A673 (cell line): ENCODE measurements around the gene LRRC27. TPM values are rescaled to one million over a fixed set of nuclear protein-coding genes. Genes with fewer than 3 reads are reported as not detected.

Experiments
- BruUV-seq: library from RNA; stranded (reverse); fragments of 400-500 nt; replicated peaks from 2 replicates; lab custom pipeline; 2021; lab: Mats Ljungman, UMichigan
- CTCF ChIA-PET: fragments of 300-600 bp; sonication (Branson Sonifier 250); formaldehyde crosslinking; loops from one replicate; lab custom pipeline; 2022; ENCODE audit warnings: antibody characterized with exemption; lab: Charles Lee
- POLR2A ChIA-PET: fragments of 300-600 bp; sonication (Branson Sonifier 250); formaldehyde crosslinking; loops from one replicate; lab custom pipeline; 2022; ENCODE audit warnings: antibody characterized with exemption; ENCODE audit not compliant: low non-redundant PET; lab: Charles Lee
- DNase-seq: peaks from one replicate; pipeline ENCODE4 v3.0.0-alpha.2; 2015; ENCODE audit warnings: low spot score
- H3K27ac ChIP-seq: fragments of 200-600 bp; sonication (generic); 2 replicates; pipeline ENCODE4 v1.5.1; 2016; ENCODE audit warnings: mixed run types, low read depth, mild to moderate bottlenecking, mixed read lengths, antibody characterized with exemption, low read length; ENCODE audit not compliant: poor library complexity, severe bottlenecking
- H3K27me3 ChIP-seq: fragments of 200-600 bp; sonication (generic); replicated peaks from 2 replicates; pipeline ENCODE4 v1.6.1; 2017; ENCODE audit warnings: mixed run types, low read depth, mild to moderate bottlenecking, mixed read lengths, antibody characterized with exemption, low read length; ENCODE audit not compliant: insufficient read depth, poor library complexity
- H3K36me3 ChIP-seq: fragments of 200-600 bp; sonication (generic); 2 replicates; pipeline ENCODE4 v1.6.1; 2016; ENCODE audit warnings: mixed run types, mild to moderate bottlenecking, mixed read lengths, antibody characterized with exemption, low read length; ENCODE audit not compliant: insufficient read depth, poor library complexity, severe bottlenecking
- H3K4me1 ChIP-seq: fragments of 200-600 bp; sonication (generic); 2 replicates; pipeline ENCODE4 v1.6.1; 2017; ENCODE audit warnings: mixed run types, mild to moderate bottlenecking, mixed read lengths, antibody characterized with exemption, low read length; ENCODE audit not compliant: insufficient read depth, poor library complexity, severe bottlenecking
- H3K4me3 ChIP-seq: fragments of 200-600 bp; sonication (generic); 2 replicates; pipeline ENCODE4 v1.5.1; 2016; ENCODE audit warnings: low read depth, mixed run types, mild to moderate bottlenecking, mixed read lengths, low read length; ENCODE audit not compliant: poor library complexity, severe bottlenecking
- H3K9me3 ChIP-seq: fragments of 200-600 bp; sonication (generic); 2 replicates; pipeline ENCODE4 v1.6.1; 2016; ENCODE audit warnings: mixed run types, low read depth, mild to moderate bottlenecking, mixed read lengths, antibody characterized with exemption, low read length; ENCODE audit not compliant: poor library complexity, severe bottlenecking
- EZH2 ChIP-seq: fragments of 200-600 bp; sonication (generic); IDR thresholded peaks from 2 replicates; pipeline ENCODE4 v1.6.1; 2017; ENCODE audit warnings: borderline replicate concordance, low read depth, mild to moderate bottlenecking, mixed read lengths, antibody characterized with exemption, low read length; ENCODE audit not compliant: poor library complexity, severe bottlenecking
- intact Hi-C: fragments of 100-400 bp; cut with micrococcal nuclease; formaldehyde crosslinking; loops from one replicate; pipeline ENCODE4 v1.10.0; 2022; ENCODE audit not compliant: unreplicated experiment
- total RNA-seq: library from RNA; stranded (reverse); gene quantifications from 2 replicates; pipeline ENCODE4 v1.2.3, GENCODE V29; 2021
- TF ChIP-seq, protein P1 (sequence below): fragments of 300-800, 200-600 bp; sonication (generic); conservative IDR thresholded peaks from 2 replicates; pipeline ENCODE4 v1.5.1; 2017; ENCODE audit warnings: low read depth, mild to moderate bottlenecking, antibody characterized with exemption, low read length, moderate library complexity, mixed read lengths

LRRC27 gene
- total RNA-seq, 1 experiment from 2014 or later = 11.5 TPM

DNA sequence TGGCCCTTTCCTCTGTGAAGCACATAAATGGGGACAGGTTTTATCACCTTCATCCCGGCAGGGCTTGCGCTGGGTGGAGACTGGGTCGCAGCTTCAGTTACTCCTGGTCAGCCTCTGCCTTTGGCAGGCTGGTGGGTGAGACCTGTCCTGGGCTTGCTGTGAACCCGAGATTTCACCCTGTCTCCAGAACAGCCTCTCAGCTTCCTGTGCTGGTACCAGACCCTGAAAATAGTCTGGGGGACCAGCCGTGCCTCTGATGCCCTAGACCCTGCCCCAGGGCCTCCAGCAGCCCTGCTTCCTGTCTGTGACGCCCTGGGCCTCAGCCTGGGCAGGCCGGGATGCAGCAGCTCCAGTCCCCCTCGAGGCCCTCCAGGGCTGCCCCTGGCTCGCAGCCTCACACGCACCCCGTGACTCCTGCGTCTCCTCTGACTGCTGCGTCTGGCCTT, 51.8 kb downstream of the LRRC27 start:
- intact Hi-C loops = no loop called here
- H3K36me3 ChIP-seq = no peaks in the 10 kb centered on the region
- no peaks in the 10 kb centered on the region for H3K27me3 ChIP-seq
- no peak for DNase-seq
- ChIA-PET POLR2A (no interaction called here), CTCF (no interaction called here)
- no peaks in the 10 kb centered on the region for H3K9me3 ChIP-seq
- TF ChIP-seq, protein P1, sequence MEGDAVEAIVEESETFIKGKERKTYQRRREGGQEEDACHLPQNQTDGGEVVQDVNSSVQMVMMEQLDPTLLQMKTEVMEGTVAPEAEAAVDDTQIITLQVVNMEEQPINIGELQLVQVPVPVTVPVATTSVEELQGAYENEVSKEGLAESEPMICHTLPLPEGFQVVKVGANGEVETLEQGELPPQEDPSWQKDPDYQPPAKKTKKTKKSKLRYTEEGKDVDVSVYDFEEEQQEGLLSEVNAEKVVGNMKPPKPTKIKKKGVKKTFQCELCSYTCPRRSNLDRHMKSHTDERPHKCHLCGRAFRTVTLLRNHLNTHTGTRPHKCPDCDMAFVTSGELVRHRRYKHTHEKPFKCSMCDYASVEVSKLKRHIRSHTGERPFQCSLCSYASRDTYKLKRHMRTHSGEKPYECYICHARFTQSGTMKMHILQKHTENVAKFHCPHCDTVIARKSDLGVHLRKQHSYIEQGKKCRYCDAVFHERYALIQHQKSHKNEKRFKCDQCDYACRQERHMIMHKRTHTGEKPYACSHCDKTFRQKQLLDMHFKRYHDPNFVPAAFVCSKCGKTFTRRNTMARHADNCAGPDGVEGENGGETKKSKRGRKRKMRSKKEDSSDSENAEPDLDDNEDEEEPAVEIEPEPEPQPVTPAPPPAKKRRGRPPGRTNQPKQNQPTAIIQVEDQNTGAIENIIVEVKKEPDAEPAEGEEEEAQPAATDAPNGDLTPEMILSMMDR = no peak
- TF ChIP-seq EZH2 = no peak
- H3K4me1 ChIP-seq = peaks cover 4% of the 10 kb centered on the region
- H3K27ac ChIP-seq = no peak overlapping the region
- BruUV-seq = no TSS peak
- H3K4me3 ChIP-seq = no peak overlapping the region

DNA sequence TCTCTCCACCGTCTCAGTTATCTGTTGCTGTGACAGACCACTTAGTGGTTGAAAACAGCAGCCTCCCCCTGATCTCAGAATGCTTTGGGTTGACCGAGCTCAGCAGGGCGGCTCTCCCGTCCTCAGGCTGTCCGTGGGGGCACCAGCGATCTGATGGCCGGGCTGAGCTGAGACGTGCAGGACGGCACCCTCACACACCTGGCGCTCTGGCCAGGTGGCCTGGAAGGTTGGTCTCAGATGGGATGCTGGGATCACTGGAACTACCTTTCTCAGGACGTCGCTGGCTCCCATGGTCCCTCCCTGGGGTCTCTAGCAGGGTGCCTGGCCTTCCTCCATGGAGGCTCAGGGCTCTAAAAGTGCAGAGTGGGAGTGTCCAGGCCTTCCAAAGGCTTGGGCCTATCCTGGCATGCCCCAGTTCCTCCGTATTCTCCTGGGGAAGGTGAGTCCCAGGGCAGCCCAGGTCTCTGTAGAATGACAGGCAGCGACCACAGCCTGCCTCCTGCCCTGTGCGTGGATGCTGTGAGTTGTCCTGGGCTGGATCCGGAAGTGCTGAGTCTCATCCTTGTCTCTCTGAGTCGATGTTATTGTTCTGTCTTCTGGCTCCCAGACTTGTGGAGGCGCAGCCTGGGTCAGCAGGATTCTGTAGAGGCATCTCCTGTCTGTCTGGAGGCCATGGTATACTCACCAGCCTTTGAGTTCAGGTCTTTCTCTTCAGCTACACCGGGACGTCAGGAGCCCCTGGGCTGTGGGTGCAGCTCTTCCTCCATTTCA, 52.8 kb downstream of the LRRC27 start:
- BruUV-seq = no TSS peak
- Histone ChIP-seq H3K27me3 (no peaks in the 10 kb centered on the region), H3K4me3 (no peak overlapping the region), H3K27ac (no peak overlapping the region), H3K4me1 (peaks cover 8% of the 10 kb centered on the region), H3K36me3 (no peaks in the 10 kb centered on the region), H3K9me3 (no peaks in the 10 kb centered on the region)
- POLR2A ChIA-PET = no interaction called here
- CTCF ChIA-PET = no interaction called here
- TF ChIP-seq EZH2 = no peak
- TF ChIP-seq, protein P1 = no peak
- intact Hi-C loops = loop anchor here (5.0 kb wide), 1 partner anchor 252 kb away; no protein-coding TSS in a partner anchor
- DNase-seq = no peak

DNA sequence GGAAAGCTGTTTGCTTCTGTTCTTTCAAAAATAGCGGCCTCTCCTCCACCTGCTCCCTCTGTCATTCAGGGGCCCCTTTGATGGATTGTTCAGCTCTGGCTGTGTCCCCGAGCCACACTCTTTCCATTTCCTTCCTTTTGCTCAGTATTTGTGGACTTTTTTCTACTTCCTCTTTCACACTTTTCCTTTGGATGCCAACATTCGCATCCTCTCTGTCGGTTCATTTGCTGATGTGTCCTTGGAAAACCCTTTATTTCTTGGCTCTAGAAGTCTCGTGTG, 53.3 kb downstream of the LRRC27 start:
- Histone ChIP-seq H3K9me3 (no peaks in the 10 kb centered on the region), H3K27ac (no peak overlapping the region), H3K27me3 (no peaks in the 10 kb centered on the region), H3K4me3 (no peak overlapping the region), H3K36me3 (no peaks in the 10 kb centered on the region), H3K4me1 (peaks cover 13% of the 10 kb centered on the region)
- ChIA-PET POLR2A (no interaction called here), CTCF (no interaction called here)
- intact Hi-C loops = loop anchor here (5.0 kb wide), 1 partner anchor 252 kb away; no protein-coding TSS in a partner anchor
- no TSS peak for BruUV-seq
- no peak for DNase-seq
- TF ChIP-seq, protein P1 = no peak
- TF ChIP-seq EZH2 = no peak
